ENCODE results near the gene SLC38A6.

The SLC38A6 gene

GRCh38 chr14:60980811-60981632, at the start of gene SLC38A6, which contains the start of gene TRMT5:
Gene SLC38A6 (plus strand): TSS chr14:60981245. CDS start chr14:60981278, 33 bp downstream.
Gene TRMT5 (minus strand): TSS chr14:60981079. CDS start chr14:60980973, 106 bp downstream.
- peak; percentile 93 for DNase-seq

GRCh38 chr14:60933920-60934655, 47.0 kb upstream of the SLC38A6 start:
- DNase-seq, result no peak

GRCh38 chr14:60935319-60935718, 45.7 kb upstream of the SLC38A6 start:
- no peak for DNase-seq

GRCh38 chr14:60943637-60944032, 37.4 kb upstream of the SLC38A6 start:
- no peak for DNase-seq

- DNase-seq, result no peak
Observed at GRCh38 chr14:60944204-60944603, 36.8 kb upstream of the SLC38A6 start.

GRCh38 chr14:60945984-60946383, 35.1 kb upstream of the SLC38A6 start:
- no peak for DNase-seq

GRCh38 chr14:60946773-60947172, 34.3 kb upstream of the SLC38A6 start:
- no peak for DNase-seq

GRCh38 chr14:60951776-60952435, 29.1 kb upstream of the SLC38A6 start:
- no peak for DNase-seq

- no peak for DNase-seq
Observed at GRCh38 chr14:60956202-60956601, 24.8 kb upstream of the SLC38A6 start.

- DNase-seq, result no peak
Observed at GRCh38 chr14:60956632-60957031, 24.4 kb upstream of the SLC38A6 start.

GRCh38 chr14:60958146-60958545, 22.9 kb upstream of the SLC38A6 start:
- no peak for DNase-seq

- DNase-seq, result no peak
Observed at GRCh38 chr14:60963761-60964160, 17.3 kb upstream of the SLC38A6 start.

GRCh38 chr14:60964904-60965303, 16.1 kb upstream of the SLC38A6 start:
- DNase-seq, result no peak

- no peak for DNase-seq
Observed at GRCh38 chr14:60965402-60965801, 15.6 kb upstream of the SLC38A6 start.

- DNase-seq, result no peak
Observed at GRCh38 chr14:60968099-60968498, 12.9 kb upstream of the SLC38A6 start.

GRCh38 chr14:60968671-60969070, 12.4 kb upstream of the SLC38A6 start:
- no peak for DNase-seq

GRCh38 chr14:60970146-60970545, 10.9 kb upstream of the SLC38A6 start:
- no peak for DNase-seq

- no peak for DNase-seq
Observed at GRCh38 chr14:60971271-60971670, 9.8 kb upstream of the SLC38A6 start.

- no peak for DNase-seq
Observed at GRCh38 chr14:60972295-60972694, 8.8 kb upstream of the SLC38A6 start.

- no peak for DNase-seq
Observed at GRCh38 chr14:60973070-60973469, 8.0 kb upstream of the SLC38A6 start.

- DNase-seq, result no peak
Observed at GRCh38 chr14:60974090-60974651, 6.9 kb upstream of the SLC38A6 start.

- no peak for DNase-seq
Observed at GRCh38 chr14:60975551-60975950, 5.5 kb upstream of the SLC38A6 start.

GRCh38 chr14:60977847-60978246, 3.2 kb upstream of the SLC38A6 start:
- no peak for DNase-seq
